Loucy (cell line): ENCODE measurements around the gene HPGDS.

Experiments used
- EZH2phosphoT487 ChIP-seq: fragments of 200-600 bp; IDR thresholded peaks from 2 replicates; pipeline ENCODE4 v1.6.1; 2018; ENCODE audit warnings: antibody characterized with exemption, mild to moderate bottlenecking, moderate library complexity, borderline replicate concordance
- TF ChIP-seq, protein P1 (sequence below): fragments of 200-600 bp; sonication (generic); conservative IDR thresholded peaks from 2 replicates; pipeline ENCODE4 v1.5.1; 2014; ENCODE audit warnings: mild to moderate bottlenecking, antibody characterized with exemption, low read length

GRCh38 chr4:94373752-94374151 is 31.1 kb upstream of the HPGDS start:
- TF ChIP-seq, protein P1, sequence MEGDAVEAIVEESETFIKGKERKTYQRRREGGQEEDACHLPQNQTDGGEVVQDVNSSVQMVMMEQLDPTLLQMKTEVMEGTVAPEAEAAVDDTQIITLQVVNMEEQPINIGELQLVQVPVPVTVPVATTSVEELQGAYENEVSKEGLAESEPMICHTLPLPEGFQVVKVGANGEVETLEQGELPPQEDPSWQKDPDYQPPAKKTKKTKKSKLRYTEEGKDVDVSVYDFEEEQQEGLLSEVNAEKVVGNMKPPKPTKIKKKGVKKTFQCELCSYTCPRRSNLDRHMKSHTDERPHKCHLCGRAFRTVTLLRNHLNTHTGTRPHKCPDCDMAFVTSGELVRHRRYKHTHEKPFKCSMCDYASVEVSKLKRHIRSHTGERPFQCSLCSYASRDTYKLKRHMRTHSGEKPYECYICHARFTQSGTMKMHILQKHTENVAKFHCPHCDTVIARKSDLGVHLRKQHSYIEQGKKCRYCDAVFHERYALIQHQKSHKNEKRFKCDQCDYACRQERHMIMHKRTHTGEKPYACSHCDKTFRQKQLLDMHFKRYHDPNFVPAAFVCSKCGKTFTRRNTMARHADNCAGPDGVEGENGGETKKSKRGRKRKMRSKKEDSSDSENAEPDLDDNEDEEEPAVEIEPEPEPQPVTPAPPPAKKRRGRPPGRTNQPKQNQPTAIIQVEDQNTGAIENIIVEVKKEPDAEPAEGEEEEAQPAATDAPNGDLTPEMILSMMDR, result no peak
- TF ChIP-seq EZH2phosphoT487, result no peak
